GM19452 (cell line): ENCODE results near the gene TTC9B.

Source experiments
- ATAC-seq: cut with Tn5 transposase; IDR thresholded peaks from one replicate; pipeline ENCODE4 v1.9.1; 2021; ENCODE audit not compliant: unreplicated experiment

The TTC9B gene

GRCh38 chr19:40216013-40216776 is 2.0 kb downstream of the TTC9B start:
- no peak for ATAC-seq

GRCh38 chr19:40214936-40215335 is 3.2 kb downstream of the TTC9B start:
- no peak for ATAC-seq

- no peak for ATAC-seq
Observed at GRCh38 chr19:40213882-40214570, 4.2 kb downstream of the TTC9B start.

DNA sequence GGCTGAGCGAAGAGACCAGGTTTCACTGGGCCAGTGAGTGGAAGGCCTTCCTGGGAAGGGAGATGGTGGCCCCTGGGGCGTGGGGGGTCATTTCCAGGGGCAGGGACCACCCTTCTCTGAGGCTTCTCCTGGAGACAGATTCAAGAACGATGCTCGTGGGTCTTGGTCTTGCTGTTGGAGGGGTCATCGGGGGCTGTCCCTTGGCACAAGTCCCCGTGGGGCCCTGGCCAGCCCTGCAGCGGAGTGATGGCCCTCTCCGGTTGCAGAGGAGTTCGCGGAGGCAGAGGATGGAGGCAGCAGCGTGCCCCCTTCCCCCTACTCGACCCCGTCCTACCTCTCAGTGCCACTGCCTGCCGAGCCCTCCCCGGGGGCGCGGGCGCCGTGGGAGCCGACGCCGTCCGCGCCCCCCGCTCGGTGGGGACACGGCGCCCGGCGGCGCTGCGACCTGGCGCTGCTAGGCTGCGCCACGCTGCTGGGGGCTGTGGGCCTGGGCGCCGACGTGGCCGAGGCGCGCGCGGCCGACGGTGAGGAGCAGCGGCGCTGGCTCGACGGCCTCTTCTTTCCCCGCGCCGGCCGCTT is 4.8 kb downstream of the TTC9B start:
- no peak for ATAC-seq

- ATAC-seq, result no peak
Observed at GRCh38 chr19:40210889-40211288, 7.3 kb downstream of the TTC9B start.

GRCh38 chr19:40208602-40209001 is 9.6 kb downstream of the TTC9B start:
- ATAC-seq, result no peak

DNA sequence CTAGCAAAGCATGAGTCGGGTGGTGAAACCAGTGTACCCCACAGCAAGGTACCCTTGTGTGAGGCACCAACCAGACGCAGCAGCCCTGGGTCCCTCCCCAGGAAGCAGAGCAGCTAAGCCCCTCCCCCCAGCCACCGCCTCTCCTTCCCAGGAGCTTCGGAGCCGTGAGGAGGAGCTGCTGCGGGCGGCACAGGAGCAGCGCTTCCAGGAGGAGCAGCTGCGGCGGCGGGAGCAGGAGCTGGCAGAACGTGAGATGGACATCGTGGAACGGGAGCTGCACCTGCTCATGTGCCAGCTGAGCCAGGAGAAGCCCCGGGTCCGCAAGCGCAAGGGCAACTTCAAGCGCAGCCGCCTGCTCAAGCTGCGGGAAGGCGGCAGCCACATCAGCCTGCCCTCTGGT is 12.4 kb downstream of the TTC9B start:
- no peak for ATAC-seq

GRCh38 chr19:40204381-40204780 is 13.8 kb downstream of the TTC9B start:
- ATAC-seq, result no peak

DNA sequence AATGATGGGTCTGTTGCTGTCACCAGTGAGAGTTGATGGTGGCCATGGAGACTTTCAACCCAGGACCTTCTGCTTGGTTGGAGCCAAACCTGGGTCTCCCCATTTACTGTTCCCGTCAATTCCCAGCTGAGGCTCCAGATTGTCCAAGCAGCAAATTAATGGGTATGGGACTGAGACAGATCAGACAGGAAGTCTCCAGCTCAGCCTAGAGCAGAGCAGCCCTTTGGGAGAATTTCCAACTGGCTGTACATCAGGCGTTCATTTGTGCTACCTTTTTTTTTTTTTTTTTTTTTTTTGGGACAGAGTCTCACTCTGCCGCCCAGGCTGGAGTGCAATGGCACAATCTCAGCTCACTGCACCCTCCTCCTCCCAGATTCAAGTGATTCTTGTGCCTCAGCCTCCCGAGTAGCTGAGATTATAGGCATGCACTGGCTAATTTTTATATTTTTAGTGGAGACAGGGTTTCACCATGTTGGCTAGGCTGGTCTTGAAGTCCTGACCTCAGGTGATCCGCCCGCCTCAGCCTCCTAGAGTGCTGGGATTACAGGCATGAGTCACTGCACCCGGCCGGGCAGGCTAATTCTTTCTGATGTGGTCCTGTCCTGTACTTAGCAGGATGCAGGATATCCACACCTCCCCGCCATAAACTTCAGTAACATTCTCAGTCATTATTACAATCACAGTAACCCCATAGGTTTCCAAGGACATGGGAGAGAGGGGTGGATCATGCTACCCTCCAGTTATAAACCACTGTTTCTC is 17.7 kb downstream of the TTC9B start:
- ATAC-seq, result no peak

DNA sequence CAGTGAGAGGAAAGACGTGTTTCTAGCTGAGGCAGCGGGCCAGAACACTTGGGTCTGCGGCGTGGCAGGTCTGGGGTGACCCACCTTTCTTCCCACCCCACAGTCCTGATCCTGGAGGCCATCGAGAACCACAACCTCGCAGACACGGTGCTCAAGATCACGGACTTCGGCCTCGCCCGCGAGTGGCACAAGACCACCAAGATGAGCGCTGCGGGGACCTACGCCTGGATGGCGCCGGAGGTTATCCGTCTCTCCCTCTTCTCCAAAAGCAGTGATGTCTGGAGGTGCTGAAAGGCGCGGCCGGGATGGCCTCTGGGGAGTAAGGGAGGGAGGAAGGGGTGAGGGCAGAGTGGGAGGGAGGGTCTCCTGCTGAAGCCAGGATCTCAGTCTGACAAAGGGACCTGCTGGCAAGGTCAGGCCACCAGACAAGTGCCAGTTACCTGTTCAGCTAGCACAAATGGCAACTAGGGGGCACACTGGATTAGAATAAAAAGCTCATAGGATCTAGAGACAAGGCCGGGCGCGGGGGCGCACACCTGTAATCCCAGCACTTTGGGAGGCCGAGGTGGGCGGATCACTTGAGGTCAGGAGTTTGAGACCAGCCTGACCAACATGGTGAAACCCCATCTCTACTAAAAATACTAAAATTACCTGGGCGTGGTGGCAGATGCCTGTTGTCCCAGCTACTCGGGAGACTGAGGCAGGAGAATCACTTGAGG is 19.8 kb downstream of the TTC9B start:
- ATAC-seq, result no peak

- ATAC-seq, result no peak
Observed at GRCh38 chr19:40193587-40193849, 24.7 kb downstream of the TTC9B start.

DNA sequence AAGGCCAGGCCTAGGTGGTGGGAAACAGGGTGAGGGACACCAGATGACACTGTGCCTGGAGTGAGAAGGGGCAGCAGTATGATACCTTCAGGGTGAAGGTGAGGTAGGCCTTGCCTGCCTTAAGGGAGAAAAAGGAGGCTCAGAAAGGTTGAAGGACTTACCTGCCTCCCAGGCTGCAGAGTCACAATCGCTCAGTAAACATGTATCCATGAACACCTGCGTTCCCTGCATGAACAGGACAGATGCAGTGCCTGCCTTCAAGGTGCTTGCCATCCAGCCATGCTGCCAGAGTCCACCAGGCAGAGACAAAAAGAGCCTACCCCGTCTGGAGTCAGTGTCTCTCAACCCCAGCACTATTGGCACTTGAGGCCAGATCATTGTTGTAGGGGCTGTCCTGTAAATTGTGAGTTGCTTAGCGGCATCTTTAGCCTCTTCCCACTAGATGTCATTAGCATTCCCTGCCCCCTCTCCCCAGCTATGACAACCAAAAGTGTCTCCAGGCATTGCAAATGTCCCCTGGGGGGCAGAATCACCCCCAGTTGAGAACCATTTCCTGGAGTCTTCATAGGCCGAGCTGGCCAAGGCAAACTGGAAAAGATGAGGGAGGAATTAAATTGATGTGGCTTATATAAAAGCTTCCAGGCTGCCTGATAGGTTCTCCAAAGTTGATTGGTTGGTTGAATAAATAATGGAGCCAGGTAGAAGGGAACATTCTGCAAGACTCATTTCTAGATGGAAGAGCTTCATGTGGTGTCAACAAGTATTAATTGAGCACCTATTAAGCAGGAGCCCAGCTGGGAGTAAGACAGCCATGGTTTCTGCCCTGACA is 25.2 kb downstream of the TTC9B start:
- ATAC-seq, result no peak

DNA sequence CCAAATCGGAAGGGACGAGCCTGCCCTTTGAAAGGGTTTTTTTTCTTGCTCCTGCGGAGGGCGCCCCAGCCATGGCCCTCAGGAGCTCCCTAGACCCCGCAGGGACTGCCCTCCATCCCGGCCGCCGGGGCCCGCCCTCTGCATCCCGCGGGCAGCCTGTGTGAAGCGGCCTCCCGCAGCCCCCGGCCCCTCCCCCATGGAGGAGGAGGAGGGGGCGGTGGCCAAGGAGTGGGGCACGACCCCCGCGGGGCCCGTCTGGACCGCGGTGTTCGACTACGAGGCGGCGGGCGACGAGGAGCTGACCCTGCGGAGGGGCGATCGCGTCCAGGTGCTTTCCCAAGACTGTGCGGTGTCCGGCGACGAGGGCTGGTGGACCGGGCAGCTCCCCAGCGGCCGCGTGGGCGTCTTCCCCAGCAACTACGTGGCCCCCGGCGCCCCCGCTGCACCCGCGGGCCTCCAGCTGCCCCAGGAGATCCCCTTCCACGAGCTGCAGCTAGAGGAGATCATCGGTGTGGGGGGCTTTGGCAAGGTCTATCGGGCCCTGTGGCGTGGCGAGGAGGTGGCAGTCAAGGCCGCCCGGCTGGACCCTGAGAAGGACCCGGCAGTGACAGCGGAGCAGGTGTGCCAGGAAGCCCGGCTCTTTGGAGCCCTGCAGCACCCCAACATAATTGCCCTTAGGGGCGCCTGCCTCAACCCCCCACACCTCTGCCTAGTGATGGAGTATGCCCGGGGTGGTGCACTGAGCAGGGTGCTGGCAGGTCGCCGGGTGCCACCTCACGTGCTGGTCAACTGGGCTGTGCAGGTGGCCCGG is 26.1 kb downstream of the TTC9B start:
- ATAC-seq, result peak; percentile 11

DNA sequence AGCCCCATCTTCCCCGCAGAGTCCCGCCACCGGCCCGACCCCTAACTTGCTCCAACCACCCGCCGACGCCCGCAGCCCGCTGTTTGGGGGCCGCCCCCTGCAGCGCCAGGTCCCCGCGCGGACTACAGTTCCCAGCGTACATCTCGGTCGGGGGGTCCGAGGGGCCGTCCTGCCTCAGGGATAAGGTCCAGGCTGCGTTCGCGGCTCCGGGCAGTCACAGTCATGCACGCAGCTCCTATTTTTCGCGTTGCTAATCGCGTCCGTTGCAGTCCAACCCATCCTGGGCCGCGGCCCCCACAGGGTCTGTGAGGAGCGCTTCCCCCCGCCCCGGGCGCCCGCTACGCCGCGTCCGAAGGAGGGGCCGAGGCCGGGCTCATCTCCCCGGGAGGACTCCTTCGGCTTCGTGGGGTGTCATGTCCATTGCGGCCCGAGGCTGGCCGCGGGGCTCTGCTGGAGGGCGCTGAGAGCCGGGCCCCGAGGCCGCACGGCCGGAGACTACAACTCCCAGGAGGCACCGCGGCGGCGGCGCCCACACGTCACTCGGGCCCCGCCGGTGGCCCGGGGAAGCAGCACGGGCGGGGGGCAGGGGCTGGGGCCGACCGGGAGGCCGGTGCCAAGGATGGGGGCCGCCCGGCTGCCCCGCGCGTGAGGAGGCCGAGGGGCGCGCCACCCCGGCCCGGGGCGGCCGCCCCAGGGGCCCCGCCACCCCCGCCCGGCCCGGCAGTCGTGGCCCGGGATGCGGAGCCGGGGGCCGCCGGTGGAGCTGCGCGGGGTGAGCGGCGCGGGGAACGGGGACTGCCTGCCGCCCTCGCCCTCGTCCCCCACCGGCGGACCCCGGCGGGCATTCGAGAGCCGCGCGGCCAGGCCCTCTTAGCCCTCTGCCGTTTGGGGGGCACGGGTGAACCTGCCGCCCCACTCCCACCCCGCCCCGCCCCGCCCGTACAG is 27.0 kb downstream of the TTC9B start, which contains the start of gene MAP3K10:
Gene MAP3K10, plus strand, starts transcription at position 536 of the 945 bp plus-strand sequence. CDS start 606 bp downstream, outside the sequence.
- ATAC-seq, result peak; percentile 74

DNA sequence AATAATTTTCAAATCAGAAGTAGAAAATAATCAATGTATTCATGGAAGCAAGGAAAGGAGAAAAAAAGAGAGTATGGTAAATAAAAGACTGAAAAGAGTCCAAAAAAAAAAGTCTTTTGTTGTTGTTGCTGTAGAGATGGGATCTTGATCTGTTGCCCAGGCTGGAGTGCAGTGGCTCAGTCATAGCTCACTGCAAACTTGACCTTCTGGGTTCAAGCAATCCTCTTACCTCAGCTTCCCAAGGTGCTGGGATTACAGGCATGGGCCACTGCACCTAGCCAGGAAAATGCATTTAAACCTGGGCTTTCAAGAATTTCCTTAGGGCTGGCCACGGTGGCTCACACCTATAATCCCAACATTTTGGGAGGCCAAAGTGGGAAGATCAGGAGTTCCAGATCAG is 33.9 kb downstream of the TTC9B start:
- no peak for ATAC-seq

- no peak for ATAC-seq
Observed at GRCh38 chr19:40178756-40179155, 39.4 kb downstream of the TTC9B start.

- ATAC-seq, result no peak
Observed at GRCh38 chr19:40177286-40178070, 40.7 kb downstream of the TTC9B start.
